Fibroblast of the aortic adventitia (primary cell): ENCODE measurements around the gene C4orf51. TPM values are rescaled to one million over a fixed set of nuclear protein-coding genes. Genes with fewer than 3 reads are reported as not detected.

ENCODE experiments used
- DNase-seq: peaks from one replicate; pipeline ENCODE4 v3.0.0-alpha.2; 2010; ENCODE audit warnings: low read depth
- H3K4me3 ChIP-seq: 2 replicates; pipeline ENCODE4 v1.5.1; 2011; ENCODE audit warnings: low read depth, mild to moderate bottlenecking, control low read depth, low read length, moderate library complexity
- total RNA-seq: library from RNA; depleted of rRNA; stranded (reverse); fragments of >200 nt; gene quantifications from 2 replicates; pipeline ENCODE4 v1.2.3, GENCODE V29; 2012; ENCODE audit warnings: low replicate concordance
- TF ChIP-seq, protein P1 (sequence below): IDR thresholded peaks from 2 replicates; pipeline ENCODE4 v1.5.1; 2011; ENCODE audit warnings: mild to moderate bottlenecking, low read length, control low read depth, inconsistent platforms; ENCODE audit not compliant: insufficient read depth

The C4orf51 gene
- total RNA-seq, 1 donor = not detected

DNA sequence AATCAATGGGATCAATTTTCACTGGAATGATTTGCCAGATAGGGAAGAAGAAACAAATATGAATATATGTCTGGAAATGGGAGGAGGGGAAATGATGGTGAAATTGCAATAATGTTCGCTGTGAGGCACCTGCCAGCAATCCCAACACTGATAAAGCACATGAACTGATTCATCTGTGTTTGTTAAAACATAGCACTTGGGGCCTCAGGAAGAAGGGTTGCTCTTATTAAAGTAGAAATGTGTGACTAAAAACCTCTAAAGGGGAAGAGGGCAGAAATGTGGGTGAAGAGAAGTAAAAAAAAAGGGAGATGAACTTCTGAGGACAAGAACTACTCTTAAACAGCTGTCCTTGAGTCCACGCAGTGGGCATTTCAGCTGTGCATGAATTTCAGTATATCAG is 101.4 kb downstream of the C4orf51 start:
- DNase-seq = no peak
- no peak overlapping the region for H3K4me3 ChIP-seq
- TF ChIP-seq, protein P1, sequence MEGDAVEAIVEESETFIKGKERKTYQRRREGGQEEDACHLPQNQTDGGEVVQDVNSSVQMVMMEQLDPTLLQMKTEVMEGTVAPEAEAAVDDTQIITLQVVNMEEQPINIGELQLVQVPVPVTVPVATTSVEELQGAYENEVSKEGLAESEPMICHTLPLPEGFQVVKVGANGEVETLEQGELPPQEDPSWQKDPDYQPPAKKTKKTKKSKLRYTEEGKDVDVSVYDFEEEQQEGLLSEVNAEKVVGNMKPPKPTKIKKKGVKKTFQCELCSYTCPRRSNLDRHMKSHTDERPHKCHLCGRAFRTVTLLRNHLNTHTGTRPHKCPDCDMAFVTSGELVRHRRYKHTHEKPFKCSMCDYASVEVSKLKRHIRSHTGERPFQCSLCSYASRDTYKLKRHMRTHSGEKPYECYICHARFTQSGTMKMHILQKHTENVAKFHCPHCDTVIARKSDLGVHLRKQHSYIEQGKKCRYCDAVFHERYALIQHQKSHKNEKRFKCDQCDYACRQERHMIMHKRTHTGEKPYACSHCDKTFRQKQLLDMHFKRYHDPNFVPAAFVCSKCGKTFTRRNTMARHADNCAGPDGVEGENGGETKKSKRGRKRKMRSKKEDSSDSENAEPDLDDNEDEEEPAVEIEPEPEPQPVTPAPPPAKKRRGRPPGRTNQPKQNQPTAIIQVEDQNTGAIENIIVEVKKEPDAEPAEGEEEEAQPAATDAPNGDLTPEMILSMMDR = no peak

Other genes starting within 250 kb of the C4orf51 start
- gene SMAD1, start 198.3 kb upstream of the C4orf51 start, total RNA-seq = 36.0 and 140 TPM in 2 replicates
- gene MMAA, start 60.8 kb upstream of the C4orf51 start, total RNA-seq = 9.2 and 15.9 TPM in 2 replicates